NB4 (cell line): ENCODE measurements around the gene CNTN4.

ENCODE experiments used
- DNase-seq: peaks from one replicate; pipeline ENCODE4 v3.0.0; 2010; ENCODE audit warnings: low read depth
- H3K4me3 ChIP-seq: one replicate; pipeline ENCODE4 v1.5.1; 2011; ENCODE audit warnings: mild to moderate bottlenecking, low read depth, low read length, moderate library complexity
- CTCF ChIP-seq: IDR thresholded peaks from one replicate; pipeline ENCODE4 v1.5.1; 2012; ENCODE audit warnings: low read depth, low read length
- MYC ChIP-seq: IDR thresholded peaks from 2 replicates; pipeline ENCODE4 v1.6.1; 2011; ENCODE audit warnings: low read depth, low read length
- POLR2A ChIP-seq: IDR thresholded peaks from 2 replicates; pipeline ENCODE4 v1.6.1; 2011; ENCODE audit warnings: mild to moderate bottlenecking; ENCODE audit not compliant: insufficient read length; ENCODE audit errors: extremely low read depth
- TF ChIP-seq, protein P1 (sequence below): IDR thresholded peaks from 2 replicates; pipeline ENCODE4 v1.6.1; 2011; ENCODE audit warnings: low read depth, low read length

CNTN4 gene

DNA sequence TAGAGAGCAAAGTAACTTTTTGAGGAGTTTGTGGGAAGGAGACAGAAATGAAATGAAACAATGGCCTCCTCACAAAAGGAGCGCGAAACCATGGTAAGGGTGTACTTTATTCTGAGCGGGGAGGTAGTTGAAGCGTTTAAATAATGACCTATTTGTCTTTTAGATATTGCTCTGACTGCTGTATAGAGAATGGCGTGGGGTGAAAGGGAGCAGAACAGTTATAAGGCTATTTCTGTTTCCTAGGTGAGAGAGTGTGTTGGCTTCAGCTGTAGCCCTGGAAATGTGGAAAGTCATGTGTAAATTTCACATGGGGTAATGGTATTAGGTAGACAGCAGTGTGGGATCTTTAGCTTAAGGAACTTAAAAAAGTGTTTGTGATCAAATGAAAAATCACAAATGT is 54.9 kb downstream of the CNTN4 start:
- DNase-seq, result no peak
- TF ChIP-seq POLR2A (no peak), CTCF (no peak), MYC (no peak)
- TF ChIP-seq, protein P1, sequence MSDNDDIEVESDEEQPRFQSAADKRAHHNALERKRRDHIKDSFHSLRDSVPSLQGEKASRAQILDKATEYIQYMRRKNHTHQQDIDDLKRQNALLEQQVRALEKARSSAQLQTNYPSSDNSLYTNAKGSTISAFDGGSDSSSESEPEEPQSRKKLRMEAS, result no peak
- H3K4me3 ChIP-seq, result no peak overlapping the region

GRCh38 chr3:2154621-2155020 is 56.0 kb downstream of the CNTN4 start:
- TF ChIP-seq MYC (no peak), CTCF (no peak), POLR2A (no peak)
- TF ChIP-seq, protein P1, result no peak
- H3K4me3 ChIP-seq, result no peak overlapping the region
- DNase-seq, result no peak

DNA sequence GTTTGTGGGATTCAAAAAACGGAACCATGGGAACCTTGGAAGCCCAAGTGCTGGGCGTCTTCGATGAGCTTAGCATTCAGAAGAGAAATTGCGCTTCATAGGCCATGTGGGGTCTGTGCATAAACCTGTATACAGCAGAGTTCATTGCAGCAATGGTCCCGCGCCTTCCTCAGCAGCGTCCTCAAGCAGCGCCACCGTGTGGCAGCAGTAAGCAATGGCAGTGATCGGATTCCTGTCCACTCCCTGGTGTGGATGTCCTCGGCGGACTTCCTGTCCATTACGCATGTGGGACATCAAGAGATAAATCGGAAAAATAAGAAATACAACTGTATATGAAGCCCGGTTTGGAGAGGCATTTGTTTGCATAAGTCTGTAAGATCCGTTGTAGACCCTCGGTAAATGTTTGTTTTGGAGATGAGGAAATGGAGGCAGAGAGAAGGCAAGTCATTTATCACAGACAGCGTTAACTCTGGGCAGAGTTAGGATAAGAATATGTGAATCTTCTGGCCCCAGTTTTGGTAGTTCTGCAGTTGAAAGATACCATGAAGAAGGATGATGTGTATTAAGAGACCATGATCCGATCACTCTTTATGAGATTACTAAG is 57.7 kb downstream of the CNTN4 start:
- TF ChIP-seq MYC (no peak), CTCF (peak; percentile 80)
- no peak overlapping the region for H3K4me3 ChIP-seq
- DNase-seq, result peak; percentile 48

- TF ChIP-seq, protein P1, result no peak
- TF ChIP-seq POLR2A (no peak), MYC (no peak), CTCF (no peak)
- no peak for DNase-seq
- H3K4me3 ChIP-seq, result no peak overlapping the region
These were observed 60.2 kb downstream of the CNTN4 start for GRCh38 chr3:2158828-2159227.

- TF ChIP-seq MYC, result no peak
- no peak for TF ChIP-seq POLR2A
- peak; percentile 26 for TF ChIP-seq CTCF
- no peak overlapping the region for H3K4me3 ChIP-seq
- DNase-seq, result peak; percentile 15
These were observed 67.9 kb downstream of the CNTN4 start for GRCh38 chr3:2166552-2166951.

DNA sequence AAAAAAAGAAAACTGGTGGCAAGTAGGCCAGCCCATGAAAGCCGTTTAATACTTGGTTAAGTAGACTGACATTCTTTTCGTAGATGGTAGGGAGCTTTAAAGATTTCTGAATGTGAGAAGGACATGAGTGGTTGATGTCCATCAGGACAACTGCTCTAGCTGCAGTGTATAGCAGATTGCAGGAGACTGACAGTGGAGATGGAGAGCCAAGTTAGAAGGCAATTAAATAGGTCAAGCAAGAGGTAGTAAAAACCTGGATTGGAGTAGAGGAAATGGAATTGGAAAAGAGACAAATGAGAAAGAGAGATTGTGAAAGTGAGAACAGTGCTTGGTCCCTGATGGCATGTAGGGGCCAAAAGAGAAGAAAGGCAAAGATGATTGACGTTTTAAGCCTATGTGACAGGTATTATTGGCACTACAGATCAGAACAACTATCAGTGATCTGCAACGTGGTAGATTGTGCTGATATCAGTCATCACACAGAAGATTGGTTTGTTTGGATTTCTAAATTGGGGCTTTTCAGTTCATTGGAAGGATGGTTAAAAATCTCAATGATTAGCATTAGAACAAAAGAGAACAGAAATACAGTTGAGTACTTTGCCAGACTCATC is 74.0 kb downstream of the CNTN4 start:
- TF ChIP-seq, protein P1, result no peak
- TF ChIP-seq MYC (no peak), POLR2A (no peak), CTCF (no peak)
- no peak overlapping the region for H3K4me3 ChIP-seq
- DNase-seq, result no peak
